22Rv1 (cell line): ENCODE data around the gene LOXL3.
A peak's percentile ranks its signal among the peaks of the same experiment; 100 is the strongest.

Source experiments
- H3K27ac ChIP-seq: fragments of 450-650 bp; 2 replicates; pipeline ENCODE4 v1.5.1; 2017
- CTCF ChIP-seq: fragments of 450-650 bp; IDR thresholded peaks from 2 replicates; pipeline ENCODE4 v1.5.1; 2017; ENCODE audit warnings: mild to moderate bottlenecking
- ZFX ChIP-seq: fragments of 450-650 bp; IDR thresholded peaks from 2 replicates; pipeline ENCODE4 v1.6.1; 2017; ENCODE audit warnings: antibody characterized with exemption, borderline replicate concordance

The LOXL3 gene

DNA sequence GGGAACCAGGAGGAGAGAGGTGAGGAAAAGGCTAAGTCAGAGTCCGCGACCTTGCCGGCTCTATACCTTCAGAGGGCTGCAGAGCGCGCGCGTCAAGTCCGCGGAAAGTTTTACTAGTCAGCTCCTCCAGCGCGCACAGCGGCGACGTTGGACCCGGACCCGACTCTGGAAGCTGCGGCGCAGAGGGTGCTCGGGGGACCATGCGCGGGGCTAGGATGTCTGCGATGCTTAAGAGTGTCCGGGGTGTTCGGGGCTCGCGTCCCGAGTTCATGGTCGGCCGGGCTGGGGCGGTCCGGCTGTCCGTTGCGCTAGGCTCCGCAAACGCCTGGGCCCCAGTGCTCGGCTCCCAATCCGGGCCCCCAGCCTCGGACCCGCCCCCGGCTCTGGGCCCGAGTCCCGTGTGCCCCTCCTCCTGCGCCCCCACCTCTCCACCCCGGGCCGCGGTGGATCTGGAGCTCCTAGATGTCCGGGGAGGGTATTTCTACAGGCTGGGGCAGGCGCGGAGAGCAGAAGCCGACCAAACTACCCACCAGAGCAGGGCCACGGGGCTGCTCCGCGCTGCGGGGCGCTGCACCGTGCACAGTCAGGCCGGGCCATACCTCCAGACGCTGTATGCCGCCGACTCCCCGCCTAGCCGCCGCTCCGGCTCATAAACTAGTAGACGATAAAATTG is 54.3 kb downstream of the LOXL3 start, which contains the start of gene LBX2:
Gene LBX2 (minus strand): TSS at position 337 of the 673 bp plus-strand sequence. CDS start 66 bp downstream, at position 271.
- TF ChIP-seq CTCF (no peak), ZFX (no peak)
- H3K27ac ChIP-seq: peak within 1 kb of the TSS; percentile 97

DNA sequence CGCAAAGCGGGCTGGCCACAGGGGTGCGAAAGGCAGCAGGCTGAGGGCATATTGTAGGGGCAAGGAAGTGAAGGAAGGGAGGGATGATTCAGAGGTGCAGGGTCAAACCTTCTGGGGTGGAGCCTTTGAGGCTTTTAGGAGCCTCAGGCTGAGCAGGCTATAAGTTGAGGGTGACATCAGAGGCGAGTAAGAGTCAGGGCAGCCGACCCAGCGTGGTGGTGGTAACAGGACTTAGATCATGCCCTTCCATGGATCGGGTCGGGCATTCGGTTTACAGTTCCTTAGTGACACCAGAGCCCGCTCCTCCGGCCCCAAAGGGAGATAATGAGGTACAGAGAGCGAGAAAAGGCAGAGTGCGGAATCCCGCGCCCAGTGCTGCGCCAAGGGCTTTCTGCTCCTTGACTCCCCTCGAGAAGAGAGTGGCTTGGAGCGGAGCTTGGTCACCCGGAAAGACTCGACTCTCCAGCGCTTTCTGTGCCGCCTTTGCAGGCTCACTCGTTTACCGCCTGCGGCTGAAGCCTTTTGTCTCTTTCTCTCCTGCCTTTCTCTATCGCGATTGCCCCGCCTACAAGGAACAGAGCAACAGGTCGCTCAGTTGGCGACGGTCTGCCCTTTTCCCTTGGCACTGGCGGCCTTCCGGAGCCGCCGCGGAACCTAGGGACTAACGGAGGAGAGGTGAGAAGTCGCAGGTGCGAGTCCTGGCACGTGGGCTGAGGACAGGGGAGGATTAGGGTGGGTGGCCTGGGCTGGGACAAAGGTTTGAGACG is 55.1 kb downstream of the LOXL3 start:
- H3K27ac ChIP-seq: peak overlapping the region; percentile 97
- no peak for TF ChIP-seq ZFX
- TF ChIP-seq CTCF: no peak

DNA sequence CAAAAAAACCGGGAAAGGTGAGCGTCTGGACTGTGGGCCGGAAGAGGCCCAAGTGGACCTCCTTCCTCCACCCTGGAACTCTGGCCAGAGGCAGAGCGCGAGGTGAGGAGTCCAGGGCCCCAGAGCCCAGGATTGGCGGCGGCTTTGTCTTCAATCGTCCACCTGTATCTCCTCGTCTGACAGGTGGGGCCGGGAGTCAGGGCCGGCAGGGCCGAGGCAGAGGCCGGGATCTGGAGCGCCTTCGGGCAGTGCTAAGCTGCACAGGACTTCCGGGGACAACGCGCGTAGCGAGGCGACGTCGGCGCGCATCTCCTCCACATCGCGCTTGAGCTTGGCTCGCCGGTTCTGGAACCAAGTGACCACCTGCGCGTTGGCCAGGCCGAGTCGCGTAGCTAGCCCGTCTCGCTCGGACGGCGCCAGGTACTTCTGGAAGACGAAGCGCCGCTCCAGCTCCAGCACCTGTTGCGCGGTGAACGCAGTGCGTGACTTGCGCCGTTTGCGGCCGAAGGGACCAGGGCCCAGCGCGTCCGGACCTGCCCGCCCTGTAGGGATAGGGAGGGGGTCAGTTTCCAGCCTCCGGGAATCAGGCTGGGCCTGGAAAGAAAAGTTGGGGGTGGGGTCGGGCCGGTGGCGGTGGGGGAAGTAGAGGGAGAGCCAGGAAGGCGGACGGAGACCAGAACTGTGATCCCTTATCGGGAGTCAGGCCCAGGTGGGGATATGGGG is 55.8 kb downstream of the LOXL3 start:
- H3K27ac ChIP-seq: peak overlapping the region; percentile 97
- TF ChIP-seq CTCF (no peak), ZFX (no peak)

GRCh38 chr2:74496997-74497776 is 56.6 kb downstream of the LOXL3 start:
- TF ChIP-seq CTCF: no peak
- no peak for TF ChIP-seq ZFX
- peak overlapping the region; percentile 97 for H3K27ac ChIP-seq

DNA sequence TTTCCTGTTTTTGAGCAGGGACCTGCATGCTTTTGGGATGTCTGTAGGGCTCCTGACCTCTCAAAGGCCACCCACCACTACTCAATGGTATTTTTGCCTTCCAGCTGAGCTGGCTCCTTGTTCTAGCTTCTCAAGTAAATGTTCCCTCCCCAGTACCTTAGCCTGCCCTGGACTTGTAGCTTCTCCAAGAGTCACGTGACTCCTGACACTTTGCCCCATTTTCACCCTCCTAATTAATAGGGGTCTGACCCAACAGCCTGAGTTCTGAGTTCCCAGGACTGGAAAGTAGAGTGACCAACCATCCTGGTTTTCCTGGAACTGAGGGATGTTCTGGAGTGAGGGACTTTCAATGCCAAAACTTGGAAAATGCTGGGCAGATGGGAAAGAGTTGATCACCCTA is 58.3 kb downstream of the LOXL3 start:
- TF ChIP-seq CTCF (no peak), ZFX (no peak)
- peak overlapping the region; percentile 97 for H3K27ac ChIP-seq

DNA sequence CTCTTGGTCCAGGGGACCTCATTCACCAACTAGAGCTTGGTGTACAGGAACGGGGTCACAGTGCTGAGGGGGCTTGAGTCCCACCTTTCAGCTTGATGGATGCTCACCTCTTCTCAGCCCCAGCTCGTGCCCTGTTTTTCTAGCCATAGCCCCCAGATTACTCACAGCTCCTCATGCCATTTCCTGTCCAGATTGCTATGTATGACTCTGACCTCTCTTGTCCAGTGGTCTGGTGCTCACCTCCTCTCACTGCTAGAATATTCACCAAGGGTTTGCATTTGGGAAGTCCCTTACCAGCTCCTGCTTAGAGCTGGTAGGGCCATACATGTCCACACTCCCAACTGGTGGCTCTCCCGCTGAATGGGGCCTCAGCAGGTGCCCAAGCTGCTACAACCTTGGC is 60.2 kb downstream of the LOXL3 start:
- TF ChIP-seq CTCF: no peak
- TF ChIP-seq ZFX: no peak

More for the DNA sequence above, 60.2 kb downstream of the LOXL3 start:
- no peak overlapping the region for H3K27ac ChIP-seq
